Endodermal cell (in vitro differentiated cells): Measurements from ENCODE around the gene BTRC. TPM values are rescaled to one million over a fixed set of nuclear protein-coding genes. Genes with fewer than 3 reads are reported as not detected.

Experiments
- DNase-seq: peaks from one replicate; pipeline ENCODE4 v3.0.0-alpha.2; 2017
- H3K27ac ChIP-seq: 2 replicates; pipeline ENCODE4 v1.5.1; 2013; ENCODE audit warnings: mild to moderate bottlenecking, low read depth, low read length, moderate library complexity
- H3K27me3 ChIP-seq: 2 replicates; pipeline ENCODE4 v1.6.1; 2013; ENCODE audit warnings: mild to moderate bottlenecking, low read length, moderate library complexity; ENCODE audit not compliant: insufficient read depth, control insufficient read depth, poor library complexity, severe bottlenecking
- H3K36me3 ChIP-seq: 2 replicates; pipeline ENCODE4 v1.7.0; 2013; ENCODE audit warnings: mild to moderate bottlenecking, low read length, moderate library complexity; ENCODE audit not compliant: control insufficient read depth, insufficient read depth
- H3K4me1 ChIP-seq: one replicate; pipeline ENCODE4 v1.7.0; 2013; ENCODE audit warnings: low read length; ENCODE audit not compliant: control insufficient read depth, insufficient read depth
- H3K4me3 ChIP-seq: 2 replicates; pipeline ENCODE4 v1.5.1; 2013; ENCODE audit warnings: mild to moderate bottlenecking, low read length, moderate library complexity
- H3K9ac ChIP-seq: 2 replicates; pipeline ENCODE4 v1.6.1; 2013; ENCODE audit warnings: mild to moderate bottlenecking, low read length, moderate library complexity; ENCODE audit not compliant: poor library complexity, severe bottlenecking; ENCODE audit errors: extremely low read depth
- H3K9me3 ChIP-seq: 2 replicates; pipeline ENCODE4 v1.6.1; 2013; ENCODE audit warnings: mild to moderate bottlenecking, low read length, moderate library complexity; ENCODE audit not compliant: control insufficient read depth
- H3K27ac Mint-ChIP-seq: 2 replicates; pipeline ENCODE4 v1.8.0; 2020; ENCODE audit warnings: mixed read lengths
- H3K27me3 Mint-ChIP-seq: 2 replicates; pipeline ENCODE4 v1.8.0; 2021; ENCODE audit warnings: mild to moderate bottlenecking, mixed read lengths; ENCODE audit not compliant: insufficient read depth
- H3K36me3 Mint-ChIP-seq: 2 replicates; pipeline ENCODE4 v1.8.0; 2020; ENCODE audit warnings: low read depth, mixed read lengths
- H3K4me1 Mint-ChIP-seq: 2 replicates; pipeline ENCODE4 v1.8.0; 2020; ENCODE audit warnings: mixed read lengths
- H3K4me3 Mint-ChIP-seq: 2 replicates; pipeline ENCODE4 v1.8.0; 2020; ENCODE audit warnings: mild to moderate bottlenecking, moderate library complexity, mixed read lengths
- H3K9me3 Mint-ChIP-seq: 2 replicates; pipeline ENCODE4 v1.8.0; 2020; ENCODE audit warnings: mild to moderate bottlenecking, mixed read lengths
- WGBS, 2 experiments: methylation state at CpG; one replicate each; pipeline versions ENCODE4 v1.1.5 to v1.1.7; 2013; ENCODE audit warnings: missing lambda C conversion rate in 2 of 2, mixed read lengths in 1 of 2; ENCODE audit not compliant: insufficient coverage in 1 of 2, insufficient read length in 1 of 2; 5-methylcytosine and 5-hydroxymethylcytosine counted together
- total RNA-seq, 2 donors: library from RNA; stranded (reverse); fragmentation: NEBNext Ultra II Directional in 1 of 2; extraction: Animal tissue kit (Norgen Biotek cat#: 25700) in 1 of 2; gene quantifications; 2 replicates in 1 of 2; 3 replicates in 1 of 2; pipeline ENCODE4 v1.2.1, GENCODE V29; 2021
- TF ChIP-seq, protein P1 (sequence below): fragments of 200-600 bp; sonication (generic); conservative IDR thresholded peaks from 2 replicates; pipeline ENCODE4 v1.5.0; 2021; ENCODE audit warnings: antibody characterized with exemption, mild to moderate bottlenecking

BTRC gene
- total RNA-seq, 2 donors from 2014 or later = 30.1 to 38.2 TPM

DNA sequence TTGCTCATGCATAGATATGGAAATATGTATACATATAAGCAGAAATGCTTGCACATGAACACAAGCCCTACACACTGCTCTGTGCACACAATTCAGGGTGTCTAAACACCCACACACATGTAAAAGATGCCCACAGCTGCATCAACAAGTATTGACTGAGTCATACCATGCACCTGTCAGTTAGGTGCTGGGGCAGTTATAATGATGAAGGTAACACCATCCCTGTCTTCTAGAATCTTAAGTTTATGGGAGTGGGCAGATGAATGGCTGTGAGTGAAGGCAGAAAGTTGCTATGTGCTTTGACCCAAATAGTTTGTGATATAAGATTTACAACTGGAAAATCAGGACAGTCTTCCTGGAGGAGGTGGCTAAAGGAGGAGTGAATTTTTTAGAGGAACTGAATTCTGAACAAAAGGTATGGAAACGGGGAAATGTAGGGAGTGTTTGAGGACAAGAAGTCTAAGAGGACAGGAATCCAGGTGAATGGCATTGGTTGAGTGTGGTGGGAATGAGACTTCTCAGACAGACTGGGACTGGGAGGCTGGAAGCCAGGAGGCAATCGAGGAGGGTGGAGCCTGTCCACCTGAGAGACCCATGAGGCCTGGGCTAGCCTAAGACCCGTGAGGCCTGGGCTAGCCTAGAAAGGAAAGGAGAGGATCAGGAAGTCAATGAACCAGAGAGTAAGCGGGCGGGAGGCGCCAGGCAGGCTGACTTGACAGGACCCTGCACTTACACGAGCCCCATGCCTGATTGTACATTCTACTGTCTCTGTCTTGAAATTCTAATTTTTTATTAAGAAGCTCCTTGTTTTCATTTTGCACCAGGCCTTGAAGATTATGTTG lies 213.4 kb downstream of the BTRC start:
- no peak overlapping the region for H3K4me3 ChIP-seq
- Mint-ChIP-seq H3K9me3 (no peaks in the 10 kb centered on the region), H3K36me3 (no peaks in the 10 kb centered on the region), H3K27me3 (peaks cover 83% of the 10 kb centered on the region), H3K27ac (no peak overlapping the region), H3K4me3 (no peak overlapping the region), H3K4me1 (peaks cover 9% of the 10 kb centered on the region)
- no peak for DNase-seq
- WGBS, 2 experiments = 88 to 96% methylated on average over 6 to 7 of the region's 7 CpGs
- H3K4me1 ChIP-seq = peaks cover 3% of the 10 kb centered on the region
- no peaks in the 10 kb centered on the region for H3K36me3 ChIP-seq
- H3K9me3 ChIP-seq = no peaks in the 10 kb centered on the region
- H3K27ac ChIP-seq = no peak overlapping the region
- TF ChIP-seq, protein P1, sequence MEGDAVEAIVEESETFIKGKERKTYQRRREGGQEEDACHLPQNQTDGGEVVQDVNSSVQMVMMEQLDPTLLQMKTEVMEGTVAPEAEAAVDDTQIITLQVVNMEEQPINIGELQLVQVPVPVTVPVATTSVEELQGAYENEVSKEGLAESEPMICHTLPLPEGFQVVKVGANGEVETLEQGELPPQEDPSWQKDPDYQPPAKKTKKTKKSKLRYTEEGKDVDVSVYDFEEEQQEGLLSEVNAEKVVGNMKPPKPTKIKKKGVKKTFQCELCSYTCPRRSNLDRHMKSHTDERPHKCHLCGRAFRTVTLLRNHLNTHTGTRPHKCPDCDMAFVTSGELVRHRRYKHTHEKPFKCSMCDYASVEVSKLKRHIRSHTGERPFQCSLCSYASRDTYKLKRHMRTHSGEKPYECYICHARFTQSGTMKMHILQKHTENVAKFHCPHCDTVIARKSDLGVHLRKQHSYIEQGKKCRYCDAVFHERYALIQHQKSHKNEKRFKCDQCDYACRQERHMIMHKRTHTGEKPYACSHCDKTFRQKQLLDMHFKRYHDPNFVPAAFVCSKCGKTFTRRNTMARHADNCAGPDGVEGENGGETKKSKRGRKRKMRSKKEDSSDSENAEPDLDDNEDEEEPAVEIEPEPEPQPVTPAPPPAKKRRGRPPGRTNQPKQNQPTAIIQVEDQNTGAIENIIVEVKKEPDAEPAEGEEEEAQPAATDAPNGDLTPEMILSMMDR = no peak
- peaks cover 60% of the 10 kb centered on the region for H3K27me3 ChIP-seq
- H3K9ac ChIP-seq = no peak overlapping the region

DNA sequence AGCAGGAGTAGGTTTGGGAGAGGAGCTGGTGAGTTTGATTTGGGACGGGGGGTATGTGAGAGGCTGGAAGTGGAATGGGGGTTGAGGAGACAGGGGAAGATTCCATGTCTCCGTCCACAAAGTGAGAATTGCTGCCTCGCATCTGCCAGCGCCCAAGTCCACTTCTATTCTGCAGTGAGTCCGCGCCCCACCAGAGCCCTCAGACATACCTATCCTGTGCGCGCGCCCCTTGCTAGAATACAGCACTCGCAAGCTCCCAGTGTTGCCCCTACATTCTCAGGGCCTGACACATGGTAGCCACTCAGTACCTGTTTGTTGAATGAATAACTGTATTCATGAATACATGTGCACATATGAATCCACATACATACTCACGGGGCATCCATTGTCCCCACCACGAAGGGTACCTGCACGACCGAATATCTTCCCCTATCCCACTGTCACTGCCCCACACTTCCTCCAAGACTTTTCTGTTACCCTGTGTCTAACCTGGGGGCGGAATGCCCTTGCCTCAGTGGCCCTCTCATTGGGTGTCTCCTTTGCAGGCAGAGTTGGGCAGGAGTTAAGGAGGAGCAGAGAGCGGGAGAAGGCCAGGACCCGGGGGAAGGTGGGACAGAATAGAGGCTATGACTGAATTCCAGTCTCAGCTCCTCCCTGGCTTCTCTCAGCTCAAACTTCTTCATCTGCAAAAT lies 214.2 kb downstream of the BTRC start:
- H3K9ac ChIP-seq = no peak overlapping the region
- no peak overlapping the region for H3K27ac ChIP-seq
- peaks cover 3% of the 10 kb centered on the region for H3K4me1 ChIP-seq
- TF ChIP-seq, protein P1 = no peak
- Mint-ChIP-seq H3K27ac (no peak overlapping the region), H3K27me3 (peaks cover 88% of the 10 kb centered on the region), H3K9me3 (peaks cover 4% of the 10 kb centered on the region), H3K36me3 (no peaks in the 10 kb centered on the region), H3K4me3 (no peak overlapping the region), H3K4me1 (peaks cover 9% of the 10 kb centered on the region)
- no peaks in the 10 kb centered on the region for H3K9me3 ChIP-seq
- no peak for DNase-seq
- peaks cover 68% of the 10 kb centered on the region for H3K27me3 ChIP-seq
- 83 to 86% methylated on average over 14 to 17 of the region's 17 CpGs for WGBS, 2 experiments
- no peaks in the 10 kb centered on the region for H3K36me3 ChIP-seq
- H3K4me3 ChIP-seq = no peak overlapping the region

GRCh38 chr10:101569323-101569621 lies 215.3 kb downstream of the BTRC start:
- Mint-ChIP-seq H3K27ac (no peak overlapping the region), H3K9me3 (peaks cover 4% of the 10 kb centered on the region), H3K36me3 (no peaks in the 10 kb centered on the region), H3K4me3 (peak overlapping the region; percentile 60), H3K4me1 (peaks cover 9% of the 10 kb centered on the region), H3K27me3 (peaks cover 83% of the 10 kb centered on the region)
- peaks cover 69% of the 10 kb centered on the region for H3K27me3 ChIP-seq
- H3K9ac ChIP-seq = no peak overlapping the region
- WGBS, 2 experiments = 9 to 25% methylated on average over 6 to 11 of the region's 11 CpGs
- H3K4me3 ChIP-seq = no peak overlapping the region
- no peak for DNase-seq
- TF ChIP-seq, protein P1 = no peak
- no peaks in the 10 kb centered on the region for H3K36me3 ChIP-seq
- H3K4me1 ChIP-seq = peaks cover 3% of the 10 kb centered on the region
- H3K27ac ChIP-seq = no peak overlapping the region
- no peaks in the 10 kb centered on the region for H3K9me3 ChIP-seq
